SK-N-MC (cell line): Measurements from ENCODE around the gene ZMYND8.
"Not testable (repeated sequence)": the region's sequence is repeated elsewhere in the genome, so short reads cannot be mapped to it uniquely, and the experiment has no call there.

ENCODE experiments used
- EZH2 ChIP-seq: fragments of 200-600 bp; sonication (generic); IDR thresholded peaks from one replicate; pipeline ENCODE4 v1.6.1; 2017; ENCODE audit warnings: antibody characterized with exemption
- POLR2AphosphoS5 ChIP-seq: IDR thresholded peaks from 2 replicates; pipeline ENCODE4 v1.6.1; 2012; ENCODE audit warnings: mild to moderate bottlenecking, low read depth, low read length, borderline replicate concordance

GRCh38 chr20:47240096-47240495 lies 116.4 kb downstream of the ZMYND8 start:
- TF ChIP-seq EZH2, POLR2AphosphoS5: not testable (repeated sequence)
